Neuronal stem cell (in vitro differentiated cells): ENCODE results near the gene PLEKHJ1.

Source experiments
- DNase-seq: peaks from one replicate; pipeline ENCODE4 v3.0.0-alpha.2; 2013; ENCODE audit warnings: low spot score
- H2AFZ ChIP-seq: one replicate; pipeline ENCODE4 v1.6.1; 2013; ENCODE audit warnings: mild to moderate bottlenecking, low read length, inconsistent platforms
- H2AK5ac ChIP-seq: 2 replicates; pipeline ENCODE4 v1.6.1; 2013; ENCODE audit warnings: low read depth, mild to moderate bottlenecking, inconsistent platforms, low read length, moderate library complexity, mixed read lengths
- H2BK120ac ChIP-seq: 2 replicates; pipeline ENCODE4 v1.6.1; 2013; ENCODE audit warnings: low read depth, mild to moderate bottlenecking, inconsistent platforms, low read length, moderate library complexity, mixed read lengths
- H2BK12ac ChIP-seq: one replicate; pipeline ENCODE4 v1.6.1; 2013; ENCODE audit warnings: low read length, inconsistent platforms
- H2BK15ac ChIP-seq: 2 replicates; pipeline ENCODE4 v1.6.1; 2013; ENCODE audit warnings: mild to moderate bottlenecking, low read length, inconsistent platforms, mixed read lengths
- H2BK5ac ChIP-seq: one replicate; pipeline ENCODE4 v1.6.1; 2013; ENCODE audit warnings: inconsistent platforms, mild to moderate bottlenecking, low read length, moderate library complexity
- H3K14ac ChIP-seq: one replicate; pipeline ENCODE4 v1.6.1; 2013; ENCODE audit warnings: low read length, inconsistent platforms
- H3K18ac ChIP-seq: 2 replicates; pipeline ENCODE4 v1.6.1; 2013; ENCODE audit warnings: low read length, inconsistent platforms
- H3K23ac ChIP-seq: 2 replicates; pipeline ENCODE4 v1.6.1; 2013; ENCODE audit warnings: low read depth, mild to moderate bottlenecking, mixed read lengths, low read length, inconsistent platforms; ENCODE audit not compliant: poor library complexity
- H3K27ac ChIP-seq: replicated peaks from 3 replicates; pipeline ENCODE4 v1.5.1; 2013; ENCODE audit warnings: low read length, inconsistent platforms
- H3K27me3 ChIP-seq, 3 experiments: 2 replicates each; pipeline ENCODE4 v1.6.1; 2013; ENCODE audit warnings: low read length in 3 of 3, mild to moderate bottlenecking in 2 of 3, inconsistent platforms in 1 of 3, low read depth in 1 of 3, mixed read lengths in 1 of 3, moderate library complexity in 1 of 3; ENCODE audit not compliant: control insufficient read depth in 3 of 3, insufficient read depth in 3 of 3
- H3K36me3 ChIP-seq, 2 donors: replicated peaks in 1 of 2; 2 replicates each; pipeline ENCODE4 v1.6.1; 2013; ENCODE audit warnings: low read length in 2 of 2; ENCODE audit not compliant: control insufficient read depth in 2 of 2, insufficient read depth in 2 of 2
- H3K4ac ChIP-seq: 2 replicates; pipeline ENCODE4 v1.6.1; 2013; ENCODE audit warnings: inconsistent platforms, mild to moderate bottlenecking, low read length, moderate library complexity
- H3K4me1 ChIP-seq, 2 donors: 1 replicate in 1 of 2; 2 replicates in 1 of 2; pipeline ENCODE4 v1.6.1; 2013; ENCODE audit warnings: low read length in 2 of 2, low read depth in 1 of 2; ENCODE audit not compliant: control insufficient read depth in 2 of 2, insufficient read depth in 1 of 2
- H3K4me2 ChIP-seq: one replicate; pipeline ENCODE4 v1.6.1; 2013; ENCODE audit warnings: mild to moderate bottlenecking, low read length, inconsistent platforms; ENCODE audit not compliant: insufficient read depth, poor library complexity, severe bottlenecking
- H3K4me3 ChIP-seq, 2 donors: 2 replicates each; pipeline ENCODE4 v1.5.1; 2013; ENCODE audit warnings: low read length in 2 of 2, mild to moderate bottlenecking in 2 of 2, inconsistent platforms in 1 of 2, moderate library complexity in 1 of 2
- H3K79me1 ChIP-seq: one replicate; pipeline ENCODE4 v1.6.1; 2013; ENCODE audit warnings: low read depth, mild to moderate bottlenecking, inconsistent platforms, low read length, moderate library complexity
- H3K9ac ChIP-seq: one replicate; pipeline ENCODE4 v1.6.1; 2013; ENCODE audit warnings: mild to moderate bottlenecking, low read depth, low read length, inconsistent platforms; ENCODE audit not compliant: poor library complexity
- H3K9me3 ChIP-seq, 2 donors: replicated peaks in 1 of 2; 2 replicates each; pipeline versions ENCODE3 to v1.6.1; 2013; ENCODE audit warnings: low read length in 2 of 2, mild to moderate bottlenecking in 2 of 2, inconsistent platforms in 1 of 2, low read depth in 1 of 2, mixed read lengths in 1 of 2, moderate library complexity in 1 of 2; ENCODE audit not compliant: control insufficient read depth in 2 of 2, insufficient read depth in 1 of 2
- H4K8ac ChIP-seq: one replicate; pipeline ENCODE4 v1.6.1; 2013; ENCODE audit warnings: low read depth, mild to moderate bottlenecking, inconsistent platforms, low read length, moderate library complexity
- H4K91ac ChIP-seq: one replicate; pipeline ENCODE4 v1.6.1; 2013; ENCODE audit warnings: low read length, low read depth, mild to moderate bottlenecking, inconsistent platforms; ENCODE audit not compliant: poor library complexity
- WGBS, 2 donors: extraction: QIAGEN DNeasy Blood & Tissue Kit; methylation state at CpG; one replicate each; pipeline ENCODE4 v1.1.7; 2013; ENCODE audit warnings: missing lambda C conversion rate in 2 of 2, mixed read lengths in 1 of 2; ENCODE audit not compliant: insufficient read length in 2 of 2, insufficient replicate concordance in 1 of 2; ENCODE audit errors: extremely low coverage in 2 of 2; 5-methylcytosine and 5-hydroxymethylcytosine counted together

Gene PLEKHJ1

GRCh38 chr19:2278459-2279158 lies 42.5 kb upstream of the PLEKHJ1 start:
- Histone ChIP-seq H3K4ac (no peak overlapping the region), H3K4me1 (peaks cover 5 to 15% of the 10 kb centered on the region in 2 donors), H3K14ac (no peak overlapping the region)

GRCh38 chr19:2277138-2277537 lies 41.0 kb upstream of the PLEKHJ1 start:
- Histone ChIP-seq H2BK15ac (no peak overlapping the region), H3K9me3 (no peaks in the 10 kb centered on the region)
- WGBS, 2 donors = no CpG with 5 or more reads among the region's 9 CpGs

More at GRCh38 chr19:2278459-2279158, 42.5 kb upstream of the PLEKHJ1 start:
- Histone ChIP-seq H3K23ac (no peak overlapping the region), H3K36me3 (peaks cover 6 to 7% of the 10 kb centered on the region in 2 donors), H4K8ac (no peak overlapping the region), H3K4me2 (no peak overlapping the region), H3K27ac (no peak overlapping the region), H3K79me1 (peaks cover 15% of the 10 kb centered on the region), H2BK120ac (no peak overlapping the region), H2BK5ac (no peak overlapping the region), H2AK5ac (no peak overlapping the region), H3K27me3 (peaks cover 0 to 18% (median 0%) of the 10 kb centered on the region in 3 experiments), H3K4me3 (no peak overlapping the region), H3K18ac (peak overlapping the region; percentile 38), H3K9ac (peak overlapping the region; percentile 4), H2AFZ (no peak overlapping the region), H3K9me3 (no peaks in the 10 kb centered on the region), H2BK12ac (no peak overlapping the region), H2BK15ac (no peak overlapping the region), H4K91ac (no peak overlapping the region)
- DNase-seq = no peak
- WGBS, 2 donors = no CpG with 5 or more reads among the region's 33 CpGs

GRCh38 chr19:2276429-2276986 lies 40.4 kb upstream of the PLEKHJ1 start:
- Histone ChIP-seq H3K9me3 (no peaks in the 10 kb centered on the region), H3K79me1 (peaks cover 18% of the 10 kb centered on the region), H2BK120ac (no peak overlapping the region), H3K4me1 (peaks cover 10 to 18% of the 10 kb centered on the region in 2 donors), H3K4ac (no peak overlapping the region), H3K4me3 (no peak overlapping the region), H3K27me3 (no peaks in the 10 kb centered on the region), H2BK15ac (no peak overlapping the region), H2AFZ (no peak overlapping the region), H3K18ac (no peak overlapping the region), H3K9ac (no peak overlapping the region), H3K36me3 (peaks cover 19 to 24% of the 10 kb centered on the region in 2 donors), H4K8ac (no peak overlapping the region), H3K23ac (peak overlapping the region; percentile 95), H2AK5ac (no peak overlapping the region), H4K91ac (no peak overlapping the region), H2BK5ac (no peak overlapping the region), H3K4me2 (no peak overlapping the region), H2BK12ac (no peak overlapping the region), H3K14ac (no peak overlapping the region), H3K27ac (no peak overlapping the region)
- WGBS, 2 donors = no CpG with 5 or more reads among the region's 28 CpGs
- DNase-seq = no peak

More at GRCh38 chr19:2277138-2277537, 41.0 kb upstream of the PLEKHJ1 start:
- no peak overlapping the region for H3K4ac ChIP-seq
- H2BK5ac ChIP-seq = no peak overlapping the region
- no peak overlapping the region for H3K14ac ChIP-seq
- peaks cover 14 to 19% of the 10 kb centered on the region in 2 donors for H3K36me3 ChIP-seq
- no peak overlapping the region for H3K27ac ChIP-seq
- H4K8ac ChIP-seq = no peak overlapping the region
- no peak overlapping the region for H2BK120ac ChIP-seq
- peaks cover 15% of the 10 kb centered on the region for H3K79me1 ChIP-seq
- H3K9ac ChIP-seq = no peak overlapping the region
- H3K23ac ChIP-seq = no peak overlapping the region
- no peak overlapping the region for H2AFZ ChIP-seq
- peaks cover 0 to 6% (median 0%) of the 10 kb centered on the region in 3 experiments for H3K27me3 ChIP-seq
- no peak overlapping the region for H4K91ac ChIP-seq
- no peak for DNase-seq
- H2BK12ac ChIP-seq = no peak overlapping the region
- no peak overlapping the region for H2AK5ac ChIP-seq
- peaks cover 8 to 19% of the 10 kb centered on the region in 2 donors for H3K4me1 ChIP-seq
- no peak overlapping the region for H3K4me3 ChIP-seq
- no peak overlapping the region for H3K4me2 ChIP-seq
- H3K18ac ChIP-seq = no peak overlapping the region
